SH-SY5Y (cell line): ENCODE results near the gene ZFR.

Source experiments
- GATA2 ChIP-seq: IDR thresholded peaks from 2 replicates; pipeline ENCODE4 v1.6.1; 2011; ENCODE audit warnings: mild to moderate bottlenecking, low read depth, low read length
- GATA3 ChIP-seq: IDR thresholded peaks from 2 replicates; pipeline ENCODE4 v1.6.1; 2011; ENCODE audit warnings: low read depth, mild to moderate bottlenecking, low read length, moderate library complexity

GRCh38 chr5:32387211-32387610 lies 57.3 kb downstream of the ZFR start:
- TF ChIP-seq GATA2 (no peak), GATA3 (no peak)
